GM12874 (cell line): ENCODE data around the gene MRPS6.

Source experiments
- CTCF ChIP-seq: IDR thresholded peaks from 2 replicates; pipeline ENCODE4 v1.5.1; 2011; ENCODE audit warnings: low read depth, mild to moderate bottlenecking, control low read depth, low read length, moderate library complexity; ENCODE audit not compliant: insufficient read depth

The MRPS6 gene

GRCh38 chr21:34047835-34048234, 25.5 kb upstream of the MRPS6 start:
- TF ChIP-seq CTCF: no peak

- TF ChIP-seq CTCF: no peak
These were observed 21.2 kb upstream of the MRPS6 start for GRCh38 chr21:34052171-34052570.

GRCh38 chr21:34054259-34054658, 19.1 kb upstream of the MRPS6 start:
- TF ChIP-seq CTCF: no peak

GRCh38 chr21:34055615-34056014, 17.8 kb upstream of the MRPS6 start:
- TF ChIP-seq CTCF: no peak

- TF ChIP-seq CTCF: no peak
These were observed 11.4 kb upstream of the MRPS6 start for GRCh38 chr21:34061983-34062382.

GRCh38 chr21:34065027-34065426, 8.4 kb upstream of the MRPS6 start:
- TF ChIP-seq CTCF: no peak

- no peak for TF ChIP-seq CTCF
These were observed 1.7 kb upstream of the MRPS6 start for GRCh38 chr21:34071683-34072082.
